HG02588 (cell line): ENCODE measurements around the gene RHBG.
"Not testable (repeated sequence)": the region's sequence is repeated elsewhere in the genome, so short reads cannot be mapped to it uniquely, and the experiment has no call there.

Experiments
- ATAC-seq: cut with Tn5 transposase; IDR thresholded peaks from one replicate; pipeline ENCODE4 v1.9.1; 2021; ENCODE audit warnings: mild to moderate bottlenecking, moderate library complexity; ENCODE audit not compliant: unreplicated experiment

Gene RHBG

DNA sequence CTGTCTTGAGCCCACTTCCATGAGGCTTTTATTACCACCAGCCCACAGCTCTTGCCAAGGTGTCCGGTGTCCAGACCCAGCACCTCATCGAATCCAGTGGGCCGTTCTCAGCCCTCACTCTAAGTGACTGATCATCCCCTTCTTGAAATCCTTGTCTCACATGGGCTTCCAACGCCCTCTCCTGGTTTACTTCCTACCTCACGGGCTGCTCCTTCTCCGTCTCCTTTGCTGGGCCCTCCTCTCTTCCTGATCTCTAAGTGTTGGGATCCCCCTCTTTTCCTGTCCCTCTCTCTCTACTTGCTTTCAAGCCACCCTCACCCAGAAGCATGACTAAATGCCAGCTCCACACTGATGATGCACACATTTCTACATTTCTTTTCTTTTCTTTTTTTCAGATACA, 9.0 kb upstream of the RHBG start:
- ATAC-seq = no peak

GRCh38 chr1:156360534-156360933, 8.5 kb upstream of the RHBG start:
- no peak for ATAC-seq

GRCh38 chr1:156365754-156366153, 3.3 kb upstream of the RHBG start:
- no peak for ATAC-seq

DNA sequence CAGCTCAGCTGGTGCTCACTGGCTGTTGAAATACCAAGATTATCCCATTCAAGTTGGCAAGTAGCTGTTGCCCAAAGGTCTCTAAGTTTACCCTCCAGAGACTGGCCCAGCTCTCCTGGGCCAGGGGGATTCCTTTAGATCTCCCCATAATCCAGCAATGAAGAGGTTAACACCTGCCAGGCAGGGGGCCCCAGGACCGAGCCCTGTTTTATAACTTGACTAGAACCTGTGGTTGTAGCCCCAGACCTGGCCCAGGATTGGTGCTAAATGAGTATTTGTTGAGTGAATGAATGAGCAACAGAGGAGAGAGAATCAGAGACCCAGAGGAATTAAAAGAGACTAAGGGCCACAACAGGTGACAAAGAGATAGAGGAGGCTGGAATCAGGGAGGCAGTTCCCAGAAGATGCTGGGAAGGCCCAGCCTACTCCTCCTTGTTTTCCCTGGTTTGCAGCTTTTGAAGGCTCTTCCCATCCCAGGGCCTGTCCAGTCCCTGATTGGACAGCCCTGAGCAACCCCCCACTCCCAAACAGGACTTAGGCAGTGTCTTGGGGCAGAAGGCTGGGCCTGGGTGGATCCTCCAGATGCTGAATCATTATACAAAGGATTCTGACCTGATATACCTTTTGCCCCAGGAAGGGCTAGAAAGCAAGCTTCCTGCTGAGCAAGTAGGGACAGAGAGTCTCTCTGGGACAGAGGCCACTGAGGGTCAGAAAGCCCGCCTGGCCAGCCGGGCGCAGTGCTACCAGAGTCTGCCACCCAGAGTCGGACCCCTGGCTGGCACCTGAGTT, 2.4 kb upstream of the RHBG start:
- no peak for ATAC-seq

- ATAC-seq = no peak
Observed at GRCh38 chr1:156367383-156368156, 1.4 kb upstream of the RHBG start.

GRCh38 chr1:156368157-156368658, 803 bp upstream of the RHBG start:
- ATAC-seq = no peak

GRCh38 chr1:156369685-156370286, 775 bp downstream of the RHBG start:
- ATAC-seq = not testable (repeated sequence)

DNA sequence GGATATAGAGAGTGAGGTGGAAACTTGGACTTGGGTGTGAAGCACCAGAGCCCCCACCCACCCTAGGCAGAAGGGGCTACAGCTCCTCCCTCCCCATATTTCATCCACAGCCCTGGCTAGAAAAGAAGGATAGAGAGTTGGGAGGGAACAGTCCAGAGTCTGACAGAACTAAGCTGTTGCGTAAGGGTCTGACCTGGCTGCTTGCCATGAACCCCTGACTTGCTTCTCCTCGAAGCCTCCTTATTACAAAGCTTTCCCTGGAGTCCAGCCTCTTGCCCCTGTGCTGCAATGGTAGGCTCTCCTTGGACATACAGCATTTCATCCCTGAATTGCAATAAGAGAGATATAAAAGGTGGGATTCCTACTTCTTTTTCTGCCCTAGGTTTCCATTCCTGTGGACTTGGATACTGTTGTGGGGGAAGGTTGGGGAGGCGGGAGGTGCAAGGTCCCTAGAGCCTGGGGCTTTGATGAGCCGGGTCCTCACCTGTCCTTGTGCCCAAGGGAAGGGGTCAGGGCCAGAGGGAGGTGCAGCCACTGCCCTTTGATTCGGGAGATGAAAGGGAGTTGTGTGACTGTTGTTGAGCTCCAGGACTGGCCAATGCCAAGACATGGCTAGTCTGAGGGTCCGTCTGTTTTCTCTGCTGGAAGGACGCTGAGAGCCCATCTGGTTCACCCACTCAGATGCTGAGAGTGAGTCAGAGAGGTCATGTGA, 2.7 kb downstream of the RHBG start:
- ATAC-seq = no peak

- ATAC-seq = no peak
Observed at GRCh38 chr1:156372265-156372586, 3.2 kb downstream of the RHBG start.

DNA sequence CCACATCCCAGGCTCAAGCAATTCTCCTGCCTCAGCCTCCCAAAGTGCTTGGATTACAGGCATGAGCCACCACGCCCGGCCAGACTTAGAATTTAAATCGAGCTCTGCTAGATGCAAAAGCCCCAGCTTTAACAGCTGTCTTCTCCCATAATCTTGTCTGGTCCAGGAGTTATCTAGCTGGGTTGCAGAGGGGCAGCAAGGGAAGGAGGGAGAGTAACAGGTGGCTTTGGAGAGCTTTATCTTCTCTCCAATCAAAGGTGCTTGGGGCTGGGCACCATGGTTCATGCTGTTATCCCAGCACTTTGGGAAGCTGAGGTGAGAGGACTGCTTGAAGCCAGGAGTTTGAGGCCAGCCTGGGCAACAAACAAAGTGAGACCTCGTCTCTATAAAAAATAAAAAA, 3.9 kb downstream of the RHBG start:
- ATAC-seq = no peak

GRCh38 chr1:156373546-156373945, 4.5 kb downstream of the RHBG start:
- ATAC-seq = no peak

GRCh38 chr1:156376146-156376545, 7.1 kb downstream of the RHBG start:
- no peak for ATAC-seq

DNA sequence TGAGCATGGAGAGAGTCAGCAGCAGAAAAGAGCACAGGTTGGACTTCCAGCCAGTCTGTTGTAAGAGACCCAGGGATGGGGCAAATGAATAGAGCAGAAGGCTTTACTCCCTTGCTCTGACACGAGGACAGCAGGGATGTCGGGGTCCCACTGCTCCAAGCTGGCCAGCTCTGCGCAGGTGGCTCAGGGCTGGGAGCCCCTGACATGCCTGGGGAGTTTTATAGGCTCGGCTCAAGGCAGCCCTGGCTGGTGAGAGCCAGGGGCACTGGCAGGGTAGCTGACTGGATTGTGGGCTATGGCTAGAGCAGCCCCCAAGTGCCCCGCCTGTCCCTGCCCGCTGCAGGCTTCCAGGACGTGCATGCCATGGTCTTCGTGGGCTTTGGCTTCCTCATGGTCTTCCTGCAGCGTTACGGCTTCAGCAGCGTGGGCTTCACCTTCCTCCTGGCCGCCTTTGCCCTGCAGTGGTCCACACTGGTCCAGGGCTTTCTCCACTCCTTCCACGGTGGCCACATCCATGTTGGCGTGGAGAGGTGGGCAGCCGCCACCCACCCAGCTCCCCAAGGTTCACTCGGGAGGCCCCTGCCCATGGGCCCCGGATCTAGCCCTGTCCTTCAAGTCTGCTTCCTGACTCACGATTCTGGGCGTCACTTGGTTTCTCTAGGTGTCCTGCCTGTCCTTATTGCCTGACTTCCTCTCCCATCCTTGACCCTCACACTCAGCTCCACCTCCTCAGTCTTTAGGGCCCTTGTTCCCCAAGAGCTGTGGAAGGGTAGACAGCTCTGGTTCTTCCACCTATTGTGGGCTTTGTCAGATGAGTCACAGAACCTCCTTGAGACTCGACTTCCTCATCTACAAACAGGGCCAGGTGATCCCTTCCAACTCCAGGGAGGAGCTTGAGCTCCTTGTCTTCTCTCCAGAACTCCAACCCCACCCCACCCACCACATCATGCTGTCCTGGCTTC, 8.2 kb downstream of the RHBG start:
- no peak for ATAC-seq

DNA sequence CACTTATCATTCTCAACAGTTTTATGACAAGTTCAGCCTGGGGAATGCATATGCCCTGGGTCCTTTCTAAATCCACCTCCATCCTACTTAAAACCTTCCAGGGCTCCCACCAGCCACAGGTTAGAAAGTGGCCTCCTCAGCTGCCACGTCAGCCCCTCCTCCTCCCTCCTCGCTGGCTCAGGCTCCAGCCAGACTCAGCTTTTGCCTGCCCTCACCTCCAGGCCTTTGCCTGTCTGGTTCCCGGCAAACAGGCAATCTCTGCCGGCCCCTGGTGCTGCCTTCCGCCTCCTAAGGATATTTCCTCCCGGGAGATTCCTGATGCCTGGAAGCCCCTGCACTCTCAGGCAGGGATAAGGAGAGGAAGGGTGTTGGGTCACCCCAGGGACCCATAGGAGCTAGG, 9.5 kb downstream of the RHBG start:
- ATAC-seq = no peak

GRCh38 chr1:156379420-156380165, 10.6 kb downstream of the RHBG start:
- ATAC-seq = no peak

DNA sequence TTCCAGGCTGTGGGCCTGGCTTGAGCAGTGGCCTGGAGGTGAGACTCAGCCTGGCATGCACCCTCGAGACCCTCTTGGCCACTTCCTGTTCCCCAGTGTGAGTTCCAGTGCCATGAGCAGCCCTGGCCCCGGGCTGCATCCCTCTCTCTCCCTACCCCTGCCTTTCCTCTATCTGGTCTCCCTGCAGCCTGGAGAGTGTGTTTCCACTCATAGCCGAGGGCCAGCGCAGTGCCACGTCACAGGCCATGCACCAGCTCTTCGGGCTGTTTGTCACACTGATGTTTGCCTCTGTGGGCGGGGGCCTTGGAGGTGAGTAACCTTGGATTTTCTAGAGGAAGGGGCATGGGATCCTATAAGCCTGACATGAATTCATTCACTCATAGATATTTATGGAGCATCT, 13.6 kb downstream of the RHBG start:
- ATAC-seq = no peak

GRCh38 chr1:156383023-156383422, 14.0 kb downstream of the RHBG start:
- peak; percentile 53 for ATAC-seq

- ATAC-seq = no peak
Observed at GRCh38 chr1:156384007-156384406, 15.0 kb downstream of the RHBG start.

DNA sequence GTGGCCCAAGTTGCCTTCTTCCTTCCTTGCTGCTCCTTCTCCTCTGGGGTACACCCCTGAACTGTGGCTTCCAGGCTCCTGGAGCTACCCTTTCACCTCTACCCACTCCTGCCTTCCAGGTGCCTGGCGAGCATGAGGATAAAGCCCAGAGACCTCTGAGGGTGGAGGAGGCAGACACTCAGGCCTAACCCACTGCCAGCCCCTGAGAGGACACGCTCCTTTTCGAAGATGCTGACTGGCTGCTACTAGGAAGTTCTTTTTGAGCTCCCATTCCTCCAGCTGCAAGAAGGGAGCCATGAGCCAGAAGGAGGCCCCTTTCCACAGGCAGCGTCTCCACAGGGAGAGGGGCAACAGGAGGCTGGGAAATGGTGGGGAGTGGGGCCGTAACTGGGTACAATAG, 15.6 kb downstream of the RHBG start:
- ATAC-seq = no peak
